ENCODE results near the gene IER3.
"Not testable (repeated sequence)": the region's sequence is repeated elsewhere in the genome, so short reads cannot be mapped to it uniquely, and the experiment has no call there.

IER3 gene

DNA sequence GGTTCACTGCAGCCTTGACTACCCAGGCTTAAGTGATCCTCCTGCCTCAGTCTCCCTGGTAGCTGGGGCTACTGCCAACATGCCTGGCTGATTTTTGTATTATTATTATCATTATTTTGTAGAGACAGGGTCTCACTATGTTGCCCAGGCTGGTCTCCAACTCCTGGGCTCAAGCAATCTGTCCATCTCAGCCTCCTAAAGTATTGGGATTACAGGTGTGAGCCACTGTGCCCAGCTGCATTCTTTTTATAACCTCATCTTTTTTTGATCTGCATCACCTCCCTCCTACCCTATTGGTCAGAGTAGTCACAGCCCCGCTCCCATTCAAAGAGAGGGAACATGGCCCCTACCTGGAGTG lies 23.6 kb upstream of the IER3 start:
- no peak for DNase-seq

- peak; percentile 39 for DNase-seq
Observed at GRCh38 chr6:30767158-30767943, 23.0 kb upstream of the IER3 start.

DNA sequence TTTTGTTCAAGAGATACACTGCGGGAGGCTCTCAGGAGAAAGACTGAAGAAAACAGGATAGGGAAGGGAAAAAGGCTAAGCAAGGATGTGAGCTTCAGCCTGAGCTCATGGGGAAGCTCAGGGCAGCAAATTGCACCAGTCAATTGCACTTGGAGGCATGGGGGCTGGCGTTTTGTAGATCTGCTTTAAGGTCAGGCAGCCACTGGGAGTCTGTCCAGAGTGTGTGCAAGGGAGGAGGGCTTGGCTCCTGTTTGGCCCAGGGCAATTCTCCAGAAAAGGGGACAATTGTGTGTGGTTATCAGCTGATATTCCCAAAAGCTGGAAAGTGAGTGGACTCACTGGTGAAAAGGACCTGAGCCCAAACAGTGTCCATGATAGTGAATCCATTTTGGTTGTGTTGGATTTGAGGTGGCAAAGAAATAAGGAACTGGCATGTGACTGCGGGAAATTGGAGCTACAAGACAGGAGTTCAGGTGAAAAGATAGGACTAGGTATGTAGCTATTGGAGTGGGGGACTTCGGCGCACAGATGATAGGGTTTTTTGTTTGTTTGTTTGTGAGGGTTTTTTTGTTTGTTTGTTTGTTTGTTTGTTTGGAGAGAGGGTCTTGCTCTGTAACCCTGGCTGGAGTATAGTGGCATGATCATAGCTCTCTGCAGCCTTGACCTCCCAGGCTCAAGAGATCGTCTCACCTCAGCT lies 22.3 kb upstream of the IER3 start:
- DNase-seq, result no peak

GRCh38 chr6:30765495-30765894 lies 21.1 kb upstream of the IER3 start:
- DNase-seq, result not testable (repeated sequence)

GRCh38 chr6:30764490-30765043 lies 20.2 kb upstream of the IER3 start:
- DNase-seq, result not testable (repeated sequence)

GRCh38 chr6:30763618-30764489 lies 19.5 kb upstream of the IER3 start:
- DNase-seq, result no peak

- no peak for DNase-seq
Observed at GRCh38 chr6:30763155-30763617, 18.8 kb upstream of the IER3 start.

GRCh38 chr6:30761791-30762429 lies 17.6 kb upstream of the IER3 start:
- DNase-seq, result no peak

DNA sequence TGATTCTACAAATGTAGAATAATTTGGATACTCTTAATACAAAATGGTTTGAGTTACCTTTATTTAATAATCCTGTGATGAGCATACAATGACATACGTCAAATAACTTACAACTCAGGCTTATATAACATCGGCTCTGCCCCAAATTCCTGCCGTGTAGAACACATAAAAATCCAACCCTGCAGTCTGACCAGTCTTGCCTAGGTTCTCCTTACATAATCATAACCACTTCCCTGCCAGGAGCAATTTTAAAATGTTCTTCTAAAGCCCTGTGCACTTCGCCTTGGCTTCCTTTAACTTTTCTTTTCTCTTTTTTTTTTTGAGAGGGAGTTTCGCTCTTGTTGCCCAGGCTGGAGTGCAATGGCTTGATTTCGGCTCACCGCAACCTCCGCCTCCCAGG lies 16.2 kb upstream of the IER3 start:
- DNase-seq, result no peak

- DNase-seq, result no peak
Observed at GRCh38 chr6:30759575-30760239, 15.4 kb upstream of the IER3 start.

GRCh38 chr6:30757261-30757904 lies 13.0 kb upstream of the IER3 start:
- no peak for DNase-seq

DNA sequence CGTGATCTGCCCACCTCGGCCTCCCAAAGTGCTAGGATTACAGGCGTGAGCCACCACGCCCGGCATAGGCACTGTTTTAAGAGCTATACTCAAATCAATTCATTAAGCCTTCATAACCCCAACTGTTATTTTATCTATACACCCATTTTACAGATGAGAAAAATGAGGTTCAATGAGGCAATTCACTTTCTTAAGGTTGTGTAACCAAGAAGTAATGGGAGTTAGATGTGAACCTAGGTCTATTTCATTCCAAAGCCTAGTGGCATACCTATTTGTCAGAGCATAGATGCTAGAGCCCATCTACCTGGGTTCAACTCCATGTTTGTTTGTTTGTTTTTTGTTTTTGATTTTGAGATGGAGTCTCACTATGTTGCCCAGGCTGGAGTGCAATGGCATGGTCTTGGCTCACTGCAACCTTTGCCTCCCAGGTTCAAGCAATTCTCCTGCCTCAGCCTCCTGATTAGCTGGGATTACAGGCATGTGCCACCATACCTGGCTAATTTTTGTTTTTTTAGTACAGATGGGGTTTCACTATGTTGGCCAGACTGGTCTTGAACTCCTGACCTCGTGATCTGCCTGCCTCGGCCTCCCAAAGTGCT lies 12.2 kb upstream of the IER3 start:
- DNase-seq, result not testable (repeated sequence)

DNA sequence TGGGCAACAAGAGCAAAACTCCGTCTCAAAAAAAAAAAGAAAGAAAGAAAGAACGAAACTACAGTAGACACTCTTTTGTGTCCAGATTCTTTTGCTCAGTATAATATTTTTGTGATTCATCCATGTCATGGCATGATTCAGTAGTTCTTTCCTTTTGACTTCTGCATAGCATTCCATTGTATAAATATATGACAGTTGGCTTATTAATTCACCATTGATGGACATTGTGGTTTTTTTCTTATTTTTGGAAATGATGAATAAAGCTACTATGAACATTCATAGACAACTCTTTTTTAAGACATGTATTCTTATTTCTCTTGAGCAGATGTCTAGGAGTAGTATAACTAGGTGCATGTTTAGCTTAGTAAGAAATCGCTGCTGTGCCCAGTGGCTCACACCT lies 10.3 kb upstream of the IER3 start:
- no peak for DNase-seq

DNA sequence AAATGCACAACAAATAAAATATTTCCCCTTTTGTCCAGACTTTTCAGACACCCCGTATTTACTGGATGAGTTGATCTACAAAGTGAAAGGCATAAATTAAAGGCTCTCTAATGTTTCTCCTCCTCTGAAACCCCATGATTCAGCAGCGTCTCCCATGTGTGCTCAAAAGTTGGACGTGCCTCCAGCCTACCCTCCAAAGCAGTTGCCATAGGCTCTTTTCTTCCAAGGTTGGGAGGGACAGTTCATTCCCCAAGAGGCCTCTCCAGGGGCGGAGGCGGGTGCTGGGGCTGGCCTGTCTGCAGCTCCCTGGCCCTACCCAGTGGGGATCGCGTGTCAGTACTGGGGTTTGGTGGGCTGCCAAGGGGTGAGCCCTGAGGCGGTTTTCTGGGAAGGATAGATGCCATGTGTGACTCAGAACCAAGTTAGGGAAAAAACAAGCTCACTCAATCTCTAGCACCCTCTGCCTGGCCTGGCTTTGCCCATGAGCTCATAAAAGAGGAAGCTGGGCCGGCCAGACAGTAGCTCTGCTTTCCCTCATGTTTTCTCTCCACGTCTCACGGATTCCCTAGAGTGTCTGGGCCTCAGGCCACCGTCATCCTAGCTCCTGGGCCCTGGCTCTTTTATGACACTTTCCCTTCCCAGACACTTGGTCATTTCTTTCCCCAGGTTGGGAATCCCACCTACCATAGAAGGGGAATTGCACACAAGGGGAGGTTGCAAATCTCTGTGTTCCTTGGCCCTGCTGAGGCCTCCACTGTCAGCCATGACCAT lies 8.0 kb upstream of the IER3 start:
- DNase-seq, result no peak

- no peak for DNase-seq
Observed at GRCh38 chr6:30750379-30750668, 6.0 kb upstream of the IER3 start.

- DNase-seq, result no peak
Observed at GRCh38 chr6:30749554-30750378, 5.4 kb upstream of the IER3 start.

DNA sequence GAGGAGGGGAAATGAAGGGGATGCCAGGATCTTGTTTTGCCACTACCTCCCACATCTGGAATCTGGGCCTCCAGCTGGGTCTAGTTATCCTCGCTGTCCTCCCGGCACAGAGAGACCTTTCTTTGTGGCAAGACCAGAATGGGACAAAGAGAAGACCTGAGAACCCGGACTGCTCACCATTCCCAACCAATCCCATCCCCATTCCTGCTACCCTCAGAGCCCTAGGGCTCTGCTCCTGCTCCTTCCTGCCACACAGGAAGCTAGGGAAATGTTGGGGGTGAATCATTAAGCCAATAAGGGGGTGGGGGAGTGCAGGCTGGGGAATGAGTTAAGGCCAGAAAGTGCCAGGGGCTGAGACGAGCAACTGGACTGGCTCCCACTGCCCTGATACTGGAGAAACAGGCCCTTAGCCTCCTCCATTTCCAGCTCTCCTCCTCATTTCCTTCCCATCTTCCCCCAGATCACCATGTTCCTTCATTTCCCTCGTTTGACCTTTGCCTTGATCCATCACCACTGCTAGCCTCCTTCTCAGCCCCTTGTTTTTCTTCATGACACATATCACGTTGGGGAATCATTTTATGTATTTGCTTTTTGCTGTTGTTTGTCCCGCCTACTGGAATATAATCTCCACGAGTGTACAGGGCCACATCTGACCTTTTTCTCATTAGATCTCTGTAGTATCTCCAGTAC lies 4.6 kb upstream of the IER3 start:
- no peak for DNase-seq

DNA sequence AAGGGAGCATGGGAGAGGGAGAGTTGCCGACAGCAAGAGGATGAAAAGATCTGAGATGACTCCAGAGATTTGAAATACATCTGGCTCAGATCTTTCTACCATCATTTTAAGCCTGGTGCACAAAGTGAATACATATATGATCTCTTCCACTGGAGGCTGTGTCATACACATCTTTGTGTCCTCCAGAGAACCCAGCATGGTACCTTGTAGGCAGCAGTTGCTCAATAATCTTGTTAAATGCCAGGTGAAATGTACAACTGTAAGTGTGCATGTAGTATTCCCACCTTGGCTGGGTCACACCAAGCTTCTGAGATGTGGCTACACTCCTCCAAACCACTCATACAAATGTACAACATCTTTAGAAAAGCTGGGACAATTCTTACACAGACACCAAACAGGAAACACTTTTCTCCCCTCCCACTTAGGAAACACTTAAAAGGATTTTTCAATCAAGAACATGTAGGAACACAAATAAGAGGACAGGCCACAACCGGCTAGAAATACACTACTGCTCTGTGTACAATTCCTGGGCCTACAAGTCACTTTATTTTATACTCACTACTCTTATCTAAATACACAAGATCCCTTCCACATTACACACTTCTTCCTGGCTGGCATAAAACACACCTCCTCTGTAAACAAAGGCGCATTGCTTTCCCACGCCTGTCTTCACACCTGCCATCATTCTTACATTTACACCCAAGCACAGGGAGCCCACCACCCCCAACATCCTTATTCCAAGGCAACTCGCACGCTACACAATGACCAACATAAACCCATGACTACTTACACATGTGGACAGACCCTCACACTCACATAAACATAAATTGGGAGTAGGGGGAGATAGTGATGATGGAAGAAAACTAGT lies 3.8 kb upstream of the IER3 start:
- no peak for DNase-seq

All from stimulated activated CD4-positive, alpha-beta T cell treated with anti-CD3 and anti-CD28 coated beads, Interleukin-15, amount 100 ng/mL, for 24 hours (primary cell).